Osteoblast (primary cell): ENCODE data around the gene SHROOM2. TPM values are rescaled to one million over a fixed set of nuclear protein-coding genes. Genes with fewer than 3 reads are reported as not detected.

Source experiments
- DNase-seq: peaks from one replicate; pipeline ENCODE4 v3.0.0; 2011; ENCODE audit warnings: low spot score, mixed read lengths; ENCODE audit not compliant: insufficient read length; ENCODE audit errors: missing footprints
- H2AFZ ChIP-seq: 2 replicates; pipeline ENCODE4 v1.6.0; 2011; ENCODE audit warnings: mild to moderate bottlenecking, low read length
- H3K27ac ChIP-seq: 2 replicates; pipeline ENCODE4 v1.5.1; 2011; ENCODE audit warnings: mild to moderate bottlenecking, low read depth, low read length, moderate library complexity
- H3K27me3 ChIP-seq: 2 replicates; pipeline ENCODE4 v1.6.0; 2012; ENCODE audit warnings: mild to moderate bottlenecking, control low read depth, inconsistent platforms, low read length, moderate library complexity; ENCODE audit not compliant: insufficient read depth
- H3K36me3 ChIP-seq: 2 replicates; pipeline ENCODE4 v1.5.1; 2011; ENCODE audit warnings: mild to moderate bottlenecking, low read length, control low read depth, moderate library complexity; ENCODE audit not compliant: insufficient read depth
- H3K4me1 ChIP-seq: 2 replicates; pipeline ENCODE4 v1.5.1; 2011; ENCODE audit warnings: mild to moderate bottlenecking, low read length, control low read depth, moderate library complexity; ENCODE audit not compliant: insufficient read depth
- H3K4me2 ChIP-seq: 2 replicates; pipeline ENCODE4 v1.6.0; 2011; ENCODE audit warnings: mild to moderate bottlenecking, low read length; ENCODE audit not compliant: insufficient read depth
- H3K4me3 ChIP-seq: fragments of 200-600 bp; sonication (generic); 3 replicates; pipeline ENCODE4 v1.5.1; 2012; ENCODE audit warnings: mild to moderate bottlenecking, low read length, inconsistent platforms; ENCODE audit not compliant: insufficient read depth
- H3K79me2 ChIP-seq: 2 replicates; pipeline ENCODE4 v1.6.0; 2012; ENCODE audit warnings: mild to moderate bottlenecking, low read length, control low read depth, inconsistent platforms; ENCODE audit not compliant: insufficient read depth
- H3K9me3 ChIP-seq: 2 replicates; pipeline ENCODE4 v1.5.1; 2011; ENCODE audit warnings: low read depth, low read length, control low read depth
- H4K20me1 ChIP-seq: 2 replicates; pipeline ENCODE4 v1.6.0; 2012; ENCODE audit warnings: mild to moderate bottlenecking, low read length, control low read depth; ENCODE audit not compliant: insufficient read depth
- CTCF ChIP-seq: IDR thresholded peaks from 2 replicates; pipeline ENCODE4 v1.5.1; 2011; ENCODE audit warnings: mild to moderate bottlenecking, low read depth, low read length, moderate library complexity; ENCODE audit errors: extremely low read depth
- total RNA-seq: library from RNA; depleted of rRNA; stranded (reverse); fragments of >200 nt; gene quantifications from 2 replicates; pipeline ENCODE4 v1.2.3, GENCODE V29; 2012

Gene SHROOM2
- total RNA-seq, 1 donor: 8.0 TPM

GRCh38 chrX:9935436-9935835 is 149.2 kb downstream of the SHROOM2 start:
- DNase-seq: peak; percentile 92
- no peaks in the 10 kb centered on the region for H3K9me3 ChIP-seq
- peaks cover 17% of the 10 kb centered on the region for H3K36me3 ChIP-seq

GRCh38 chrX:9937761-9938160 is 151.5 kb downstream of the SHROOM2 start:
- Histone ChIP-seq H3K27ac (no peak overlapping the region), H2AFZ (no peak overlapping the region), H3K36me3 (peaks cover 12% of the 10 kb centered on the region), H3K9me3 (no peaks in the 10 kb centered on the region), H4K20me1 (peaks cover 14% of the 10 kb centered on the region), H3K4me3 (no peak overlapping the region), H3K4me2 (no peak overlapping the region), H3K79me2 (peaks cover 8% of the 10 kb centered on the region), H3K4me1 (no peaks in the 10 kb centered on the region), H3K27me3 (no peaks in the 10 kb centered on the region)
- no peak for DNase-seq
- no peak for TF ChIP-seq CTCF

More at GRCh38 chrX:9935436-9935835, 149.2 kb downstream of the SHROOM2 start:
- Histone ChIP-seq H3K27ac (no peak overlapping the region), H4K20me1 (peaks cover 12% of the 10 kb centered on the region), H3K79me2 (peaks cover 20% of the 10 kb centered on the region), H3K27me3 (no peaks in the 10 kb centered on the region), H2AFZ (no peak overlapping the region), H3K4me3 (no peak overlapping the region), H3K4me2 (no peak overlapping the region), H3K4me1 (no peaks in the 10 kb centered on the region)
- no peak for TF ChIP-seq CTCF

GRCh38 chrX:9938516-9938915 is 152.3 kb downstream of the SHROOM2 start:
- Histone ChIP-seq H3K4me1 (no peaks in the 10 kb centered on the region), H3K4me2 (no peak overlapping the region), H3K27me3 (no peaks in the 10 kb centered on the region), H3K27ac (no peak overlapping the region), H4K20me1 (peaks cover 14% of the 10 kb centered on the region), H3K9me3 (no peaks in the 10 kb centered on the region), H3K4me3 (no peak overlapping the region), H3K79me2 (peaks cover 6% of the 10 kb centered on the region), H2AFZ (no peak overlapping the region), H3K36me3 (peaks cover 7% of the 10 kb centered on the region)
- no peak for TF ChIP-seq CTCF
- no peak for DNase-seq

GRCh38 chrX:9940421-9940820 is 154.2 kb downstream of the SHROOM2 start:
- no peak for TF ChIP-seq CTCF
- Histone ChIP-seq H3K9me3 (no peaks in the 10 kb centered on the region), H3K4me3 (no peak overlapping the region)

More at GRCh38 chrX:9940421-9940820, 154.2 kb downstream of the SHROOM2 start:
- Histone ChIP-seq H3K4me2 (no peak overlapping the region), H3K4me1 (no peaks in the 10 kb centered on the region), H3K27ac (no peak overlapping the region), H2AFZ (no peak overlapping the region), H4K20me1 (peaks cover 8% of the 10 kb centered on the region), H3K27me3 (no peaks in the 10 kb centered on the region), H3K36me3 (peaks cover 15% of the 10 kb centered on the region), H3K79me2 (no peaks in the 10 kb centered on the region)
- DNase-seq: no peak
